MM.1S (cell line): ENCODE results near the gene BRIP1.

Source experiments
- EZH2 ChIP-seq: fragments of 300-600 bp; sonication (generic); optimal IDR thresholded peaks from 2 replicates; pipeline ENCODE3; 2017; ENCODE audit warnings: low read depth, mild to moderate bottlenecking, antibody characterized with exemption, low read length, mixed read lengths
- EZH2phosphoT487 ChIP-seq: fragments of 300-600 bp; sonication (generic); IDR thresholded peaks from 2 replicates; pipeline ENCODE4 v1.6.1; 2018; ENCODE audit warnings: antibody characterized with exemption, low read length
- TF ChIP-seq, protein P1 (sequence below): fragments of 300-600 bp; sonication (generic); IDR thresholded peaks from 2 replicates; pipeline ENCODE4 v1.5.1; 2016; ENCODE audit warnings: antibody characterized with exemption, low read length, mixed read lengths

DNA sequence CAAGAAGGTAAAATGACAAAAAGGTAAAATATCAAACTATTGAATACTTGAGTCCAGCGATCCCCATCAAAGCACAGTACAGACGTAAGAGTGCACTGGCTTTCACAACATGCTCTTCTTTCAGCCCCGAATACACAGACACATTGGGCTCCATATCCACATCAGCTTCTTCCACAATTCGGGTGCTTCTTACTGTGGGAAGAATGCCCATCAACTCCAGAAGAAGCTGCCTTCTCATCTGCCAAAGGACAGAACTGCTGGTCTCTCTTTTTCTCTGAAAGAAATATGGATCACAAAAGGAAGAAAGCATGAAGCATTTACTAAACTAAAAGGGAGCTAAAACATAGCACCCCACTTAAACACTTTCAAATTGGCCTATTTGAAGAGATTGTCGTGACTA, 44.0 kb upstream of the BRIP1 start:
- TF ChIP-seq EZH2phosphoT487 (no peak), EZH2 (no peak)
- TF ChIP-seq, protein P1, sequence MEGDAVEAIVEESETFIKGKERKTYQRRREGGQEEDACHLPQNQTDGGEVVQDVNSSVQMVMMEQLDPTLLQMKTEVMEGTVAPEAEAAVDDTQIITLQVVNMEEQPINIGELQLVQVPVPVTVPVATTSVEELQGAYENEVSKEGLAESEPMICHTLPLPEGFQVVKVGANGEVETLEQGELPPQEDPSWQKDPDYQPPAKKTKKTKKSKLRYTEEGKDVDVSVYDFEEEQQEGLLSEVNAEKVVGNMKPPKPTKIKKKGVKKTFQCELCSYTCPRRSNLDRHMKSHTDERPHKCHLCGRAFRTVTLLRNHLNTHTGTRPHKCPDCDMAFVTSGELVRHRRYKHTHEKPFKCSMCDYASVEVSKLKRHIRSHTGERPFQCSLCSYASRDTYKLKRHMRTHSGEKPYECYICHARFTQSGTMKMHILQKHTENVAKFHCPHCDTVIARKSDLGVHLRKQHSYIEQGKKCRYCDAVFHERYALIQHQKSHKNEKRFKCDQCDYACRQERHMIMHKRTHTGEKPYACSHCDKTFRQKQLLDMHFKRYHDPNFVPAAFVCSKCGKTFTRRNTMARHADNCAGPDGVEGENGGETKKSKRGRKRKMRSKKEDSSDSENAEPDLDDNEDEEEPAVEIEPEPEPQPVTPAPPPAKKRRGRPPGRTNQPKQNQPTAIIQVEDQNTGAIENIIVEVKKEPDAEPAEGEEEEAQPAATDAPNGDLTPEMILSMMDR, result no peak
